ENCODE measurements around the gene CHRNA4.

GRCh38 chr20:63296531-63297299, 64.4 kb downstream of the CHRNA4 start:
- TF ChIP-seq CTCF (optimal IDR thresholded peaks at IDR 0.05 in 1 of 3, IDR thresholded peaks at IDR 0.05 in 1 of 3, conservative IDR thresholded peaks at IDR 0.05 in 1 of 3; ENCODE audit: extremely low read depth in 1 of 3, insufficient read depth in 2 of 3, low read length in 3 of 3) (no peak), EZH2 (IDR thresholded peaks at IDR 0.05; ENCODE audit: low read length) (no peak)
